Stimulated activated naive CD8-positive, alpha-beta T cell treated with anti-CD3 and anti-CD28 coated beads, Interleukin-15, amount 100 ng/mL, for 72 hours (primary cell): ENCODE results near the gene ESCO1.

Experiments used
- ATAC-seq: fragments of 150-1000 bp; cut with Tn5 transposase; 2 replicates; pipeline ENCODE4 v1.10.0; 2021; ENCODE audit warnings: mild to moderate bottlenecking, moderate library complexity
- DNase-seq, 2 donors: peaks; one replicate each; pipeline ENCODE4 v3.0.0; 2021 to 2022
- H3K27ac Mint-ChIP-seq, 2 donors: one replicate each; pipeline ENCODE4 v1.8.0; 2022; ENCODE audit warnings: mild to moderate bottlenecking in 2 of 2, mixed read lengths in 2 of 2, moderate library complexity in 2 of 2
- H3K27me3 Mint-ChIP-seq: one replicate; pipeline ENCODE4 v1.8.0; 2022; ENCODE audit warnings: mixed read lengths
- H3K4me1 Mint-ChIP-seq: one replicate; pipeline ENCODE4 v1.8.0; 2022; ENCODE audit warnings: mild to moderate bottlenecking, mixed read lengths
- H3K4me3 Mint-ChIP-seq, 2 donors: one replicate each; pipeline ENCODE4 v1.8.0; 2022; ENCODE audit warnings: mild to moderate bottlenecking in 2 of 2, mixed read lengths in 2 of 2, moderate library complexity in 1 of 2
- H3K9me3 Mint-ChIP-seq, 2 donors: one replicate each; pipeline ENCODE4 v1.8.0; 2022; ENCODE audit warnings: mixed read lengths in 2 of 2

The ESCO1 gene

DNA sequence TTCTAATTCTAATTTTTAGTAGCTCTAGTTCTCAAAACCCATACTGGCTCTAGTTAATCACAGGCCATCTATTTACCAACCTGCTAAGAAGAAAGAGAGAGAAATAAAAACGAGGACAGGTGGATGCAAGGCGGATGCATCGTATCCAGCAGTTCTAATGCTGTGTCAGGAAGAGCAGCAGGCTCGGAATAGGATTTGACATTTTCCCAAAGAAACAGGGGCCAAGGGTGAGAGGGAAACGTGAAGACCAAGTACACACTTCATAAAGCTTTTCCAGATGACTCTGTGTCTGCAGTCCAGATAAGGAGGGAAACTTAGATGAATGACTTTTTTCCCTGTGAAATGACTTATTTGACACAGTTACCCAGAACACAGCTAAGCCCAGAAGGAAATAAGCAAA is 117.5 kb downstream of the ESCO1 start:
- H3K27ac Mint-ChIP-seq = no peak overlapping the region
- ATAC-seq = no peak
- H3K4me1 Mint-ChIP-seq = no peaks in the 10 kb centered on the region
- DNase-seq = no peak
- H3K27me3 Mint-ChIP-seq = peaks cover 9% of the 10 kb centered on the region
- H3K4me3 Mint-ChIP-seq = no peak overlapping the region
- H3K9me3 Mint-ChIP-seq = no peaks in the 10 kb centered on the region

DNA sequence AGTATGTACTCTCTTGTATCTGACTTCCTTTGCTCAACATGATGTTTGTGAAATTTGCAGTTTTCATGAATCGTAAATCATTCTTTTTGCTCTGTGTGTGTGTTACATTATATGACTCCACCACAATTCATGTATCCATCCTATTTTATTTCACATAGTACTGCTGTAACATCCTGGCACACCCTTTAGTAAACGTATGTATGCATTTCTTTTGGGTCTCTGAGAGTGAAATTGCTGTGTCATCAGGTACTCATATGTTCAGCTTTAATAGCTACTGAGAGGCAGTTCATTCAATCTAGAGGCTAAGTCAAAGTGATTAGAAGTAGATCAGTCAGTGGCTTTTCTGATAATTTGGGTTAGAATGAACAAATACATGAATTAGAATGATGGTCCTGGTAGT is 118.8 kb downstream of the ESCO1 start:
- ATAC-seq (no peak), DNase-seq (no peak)
- H3K4me3 Mint-ChIP-seq = no peak overlapping the region
- H3K27ac Mint-ChIP-seq = no peak overlapping the region
- H3K27me3 Mint-ChIP-seq = peaks cover 9% of the 10 kb centered on the region
- H3K9me3 Mint-ChIP-seq = no peaks in the 10 kb centered on the region
- H3K4me1 Mint-ChIP-seq = no peaks in the 10 kb centered on the region

DNA sequence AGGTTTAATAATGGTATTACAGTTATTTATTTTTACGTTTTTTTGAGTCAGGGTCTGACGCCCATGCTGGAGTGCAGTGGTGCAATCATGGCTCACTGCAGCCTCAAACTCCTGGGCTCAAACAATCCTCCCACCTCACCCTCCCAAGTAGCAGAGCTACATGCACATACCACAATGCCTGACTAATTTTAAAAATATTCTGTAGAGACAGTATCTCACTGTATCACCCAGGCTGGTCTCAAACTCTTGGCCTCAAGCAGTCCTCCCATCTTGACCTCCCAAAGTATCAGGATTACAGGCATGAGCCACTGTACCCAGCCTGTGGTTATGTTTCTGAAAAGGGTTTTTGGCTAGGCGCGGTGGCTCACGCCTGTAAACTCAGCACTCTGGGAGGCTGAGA is 120.8 kb downstream of the ESCO1 start:
- Mint-ChIP-seq H3K27me3 (peaks cover 18% of the 10 kb centered on the region), H3K9me3 (no peaks in the 10 kb centered on the region), H3K4me3 (no peak overlapping the region), H3K4me1 (no peaks in the 10 kb centered on the region), H3K27ac (no peak overlapping the region)
- DNase-seq (no peak), ATAC-seq (no peak)
